Skeletal muscle tissue (tissue), 4 donors: Measurements from ENCODE around the gene KCNJ12. TPM values are rescaled to one million over a fixed set of nuclear protein-coding genes. Genes with fewer than 3 reads are reported as not detected.
"Not testable (repeated sequence)": the region's sequence is repeated elsewhere in the genome, so short reads cannot be mapped to it uniquely, and the experiment has no call there.

Source experiments
- H3K27ac ChIP-seq: one replicate; pipeline ENCODE4 v1.7.0; 2013; ENCODE audit warnings: mild to moderate bottlenecking, low read depth, low read length, inconsistent platforms
- H3K27me3 ChIP-seq, 3 donors: one replicate each; pipeline ENCODE4 v1.7.0; 2013; ENCODE audit warnings: low read length in 3 of 3; ENCODE audit not compliant: control insufficient read depth in 3 of 3, insufficient read depth in 3 of 3
- H3K36me3 ChIP-seq, 3 donors: one replicate each; pipeline ENCODE4 v1.7.0; 2013; ENCODE audit warnings: low read length in 3 of 3; ENCODE audit not compliant: control insufficient read depth in 3 of 3, insufficient read depth in 3 of 3
- H3K4me1 ChIP-seq, 3 donors: one replicate each; pipeline ENCODE4 v1.7.0; 2013; ENCODE audit warnings: low read length in 3 of 3, mild to moderate bottlenecking in 3 of 3; ENCODE audit not compliant: control insufficient read depth in 3 of 3, insufficient read depth in 3 of 3
- H3K4me3 ChIP-seq, 3 donors: one replicate each; pipeline ENCODE4 v1.7.0; 2013; ENCODE audit warnings: low read length in 3 of 3
- H3K9ac ChIP-seq, 3 donors: one replicate each; pipeline ENCODE4 v1.7.0; 2013; ENCODE audit warnings: low read length in 3 of 3, mild to moderate bottlenecking in 3 of 3, moderate library complexity in 2 of 3, low read depth in 1 of 3
- H3K9me3 ChIP-seq, 3 donors: one replicate each; pipeline ENCODE4 v1.7.0; 2013; ENCODE audit warnings: low read length in 3 of 3; ENCODE audit not compliant: control insufficient read depth in 3 of 3
- total RNA-seq: library from RNA; depleted of rRNA; stranded (reverse); fragments of >200 nt; gene quantifications from one replicate; pipeline ENCODE4 v1.2.3, GENCODE V29; 2014
- donor health status: Osteomylitis.

Gene KCNJ12
- total RNA-seq, 1 donor from 2014 or later = 14.6 TPM

DNA sequence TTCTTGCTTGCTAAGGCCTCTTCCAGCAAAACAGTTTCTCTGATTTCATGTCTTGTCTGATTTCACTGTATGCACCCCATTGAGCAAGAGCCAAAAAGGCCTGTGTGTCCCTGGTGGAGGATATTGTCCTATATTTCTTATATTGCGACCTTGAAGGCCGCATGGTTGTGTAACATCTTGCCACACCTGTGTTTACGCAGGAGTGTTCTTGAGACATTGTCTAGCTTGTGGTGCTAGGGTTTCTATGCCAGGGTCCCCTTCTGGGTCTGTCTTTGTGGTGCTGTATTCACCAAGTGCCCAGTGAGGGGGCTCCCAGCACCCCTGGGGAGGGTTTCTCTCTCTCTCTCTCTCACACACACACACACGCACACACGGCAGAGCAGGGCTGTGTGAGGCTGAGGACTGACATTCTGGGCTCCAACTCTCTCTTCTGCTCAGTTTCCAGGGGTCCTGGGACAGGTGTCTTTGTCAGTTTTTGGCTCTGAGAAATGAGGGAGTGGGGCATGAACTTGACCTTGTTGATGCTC is 35.6 kb downstream of the KCNJ12 start:
- H3K27ac ChIP-seq, H3K27me3 ChIP-seq, H3K4me3 ChIP-seq, H3K9ac ChIP-seq, H3K36me3 ChIP-seq, H3K9me3 ChIP-seq: not testable (repeated sequence)
- peaks cover 14 to 26% (median 25%) of the 10 kb centered on the region in 3 donors for H3K4me1 ChIP-seq

DNA sequence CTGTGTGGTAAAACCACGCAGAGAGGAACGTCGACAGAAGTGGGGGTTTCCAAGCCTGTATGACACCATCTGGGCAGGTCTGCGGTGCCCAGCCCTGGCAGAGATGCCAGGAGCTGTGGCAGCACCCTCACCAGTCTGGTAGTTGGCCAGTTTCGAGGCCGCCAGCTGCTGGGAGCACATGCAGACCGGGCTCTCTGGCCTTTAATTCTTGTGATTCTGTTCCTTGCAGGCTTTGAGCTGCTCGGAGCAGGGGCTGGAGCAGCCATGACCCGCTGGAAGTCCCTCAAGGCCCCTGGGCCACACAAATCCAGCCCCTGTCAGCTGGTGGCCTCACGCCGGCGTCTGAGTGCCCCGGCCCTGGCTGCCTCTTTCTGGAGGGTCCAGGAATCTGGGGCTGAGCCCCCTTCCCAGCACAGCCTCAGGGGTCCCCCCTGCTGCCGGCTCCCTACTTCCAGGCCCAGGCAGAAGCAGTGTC is 36.1 kb downstream of the KCNJ12 start:
- peaks cover 14 to 26% (median 25%) of the 10 kb centered on the region in 3 donors for H3K4me1 ChIP-seq
- not testable (repeated sequence) for H3K4me3 ChIP-seq, H3K27me3 ChIP-seq, H3K36me3 ChIP-seq, H3K9ac ChIP-seq, H3K9me3 ChIP-seq, H3K27ac ChIP-seq

DNA sequence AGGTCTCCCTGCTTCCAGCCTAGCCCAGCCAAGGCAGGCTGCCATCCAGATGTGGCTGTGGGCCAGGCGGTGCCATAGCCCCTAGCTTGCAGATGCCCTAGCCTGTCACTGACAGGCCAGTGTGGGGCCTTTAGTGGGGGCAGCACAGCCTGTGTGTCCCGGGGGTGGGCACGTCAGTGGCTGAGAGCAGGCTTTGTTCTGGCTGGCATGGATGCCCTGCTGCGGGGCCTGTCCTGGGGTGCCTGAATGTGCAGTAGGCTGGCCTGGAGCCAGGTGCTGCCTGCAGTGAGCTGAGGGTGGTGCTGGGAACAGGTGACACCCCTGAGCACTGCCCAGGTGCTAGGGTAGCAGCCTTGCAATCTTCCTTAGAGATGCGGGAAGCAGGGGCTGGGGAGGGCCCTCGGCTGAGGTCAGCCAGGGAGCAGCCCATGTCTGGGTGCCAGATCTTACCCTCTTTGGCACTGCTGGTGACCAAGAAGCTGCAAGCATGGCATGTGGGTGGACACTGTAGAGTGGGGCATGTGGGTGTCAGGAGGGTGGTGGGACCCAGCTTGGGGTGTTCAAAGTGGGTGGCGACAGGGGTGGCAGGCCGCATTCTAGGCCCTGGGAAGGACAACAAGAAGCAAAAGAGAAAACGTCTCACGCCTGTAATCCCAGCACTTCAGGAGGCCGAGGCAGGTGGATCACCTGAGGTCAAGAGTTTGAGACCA is 37.6 kb downstream of the KCNJ12 start:
- not testable (repeated sequence) for H3K9me3 ChIP-seq, H3K4me3 ChIP-seq, H3K27ac ChIP-seq, H3K27me3 ChIP-seq, H3K36me3 ChIP-seq, H3K9ac ChIP-seq
- peaks cover 14 to 24% (median 22%) of the 10 kb centered on the region in 3 donors for H3K4me1 ChIP-seq

DNA sequence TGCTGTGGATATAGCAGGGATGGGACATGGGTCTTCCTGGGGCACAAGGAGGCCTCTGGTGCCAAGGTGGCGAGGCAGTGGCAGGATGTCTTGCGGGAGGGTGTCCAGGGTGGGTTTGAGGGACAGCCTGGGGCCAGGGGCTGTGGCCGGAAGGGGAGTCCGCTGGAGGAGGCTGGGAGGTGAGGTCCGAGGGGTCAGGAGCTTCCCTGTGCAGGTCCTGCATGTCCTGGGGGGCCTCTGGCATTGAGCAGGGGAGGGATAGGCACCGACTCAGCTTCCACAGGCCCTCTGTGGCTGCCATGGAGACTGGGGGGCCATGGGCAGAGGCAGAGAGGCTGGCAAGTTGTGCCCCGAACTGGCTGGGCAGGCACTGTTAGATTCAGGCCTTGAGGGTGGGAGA is 38.5 kb downstream of the KCNJ12 start:
- H3K4me1 ChIP-seq = peaks cover 9 to 17% (median 13%) of the 10 kb centered on the region in 3 donors
- H3K9ac ChIP-seq, H3K9me3 ChIP-seq, H3K4me3 ChIP-seq, H3K36me3 ChIP-seq, H3K27me3 ChIP-seq, H3K27ac ChIP-seq: not testable (repeated sequence)

DNA sequence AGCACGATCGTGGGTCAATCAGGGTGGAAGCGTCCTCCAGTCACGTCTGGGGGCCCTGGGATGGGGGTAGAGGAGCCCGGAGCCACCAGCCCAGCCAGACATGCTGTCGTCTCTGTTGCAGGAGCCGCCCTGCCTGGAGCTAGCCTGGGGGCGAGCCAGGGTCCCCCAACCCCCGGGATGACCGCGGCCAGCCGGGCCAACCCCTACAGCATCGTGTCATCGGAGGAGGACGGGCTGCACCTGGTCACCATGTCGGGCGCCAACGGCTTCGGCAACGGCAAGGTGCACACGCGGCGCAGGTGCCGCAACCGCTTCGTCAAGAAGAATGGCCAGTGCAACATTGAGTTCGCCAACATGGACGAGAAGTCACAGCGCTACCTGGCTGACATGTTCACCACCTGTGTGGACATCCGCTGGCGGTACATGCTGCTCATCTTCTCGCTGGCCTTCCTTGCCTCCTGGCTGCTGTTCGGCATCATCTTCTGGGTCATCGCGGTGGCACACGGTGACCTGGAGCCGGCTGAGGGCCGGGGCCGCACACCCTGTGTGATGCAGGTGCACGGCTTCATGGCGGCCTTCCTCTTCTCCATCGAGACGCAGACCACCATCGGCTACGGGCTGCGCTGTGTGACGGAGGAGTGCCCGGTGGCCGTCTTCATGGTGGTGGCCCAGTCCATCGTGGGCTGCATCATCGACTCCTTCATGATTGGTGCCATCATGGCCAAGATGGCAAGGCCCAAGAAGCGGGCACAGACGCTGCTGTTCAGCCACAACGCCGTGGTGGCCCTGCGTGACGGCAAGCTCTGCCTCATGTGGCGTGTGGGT is 39.2 kb downstream of the KCNJ12 start:
- not testable (repeated sequence) for H3K9ac ChIP-seq, H3K4me3 ChIP-seq, H3K27ac ChIP-seq, H3K9me3 ChIP-seq, H3K36me3 ChIP-seq, H3K27me3 ChIP-seq
- peaks cover 5 to 10% (median 6%) of the 10 kb centered on the region in 3 donors for H3K4me1 ChIP-seq

DNA sequence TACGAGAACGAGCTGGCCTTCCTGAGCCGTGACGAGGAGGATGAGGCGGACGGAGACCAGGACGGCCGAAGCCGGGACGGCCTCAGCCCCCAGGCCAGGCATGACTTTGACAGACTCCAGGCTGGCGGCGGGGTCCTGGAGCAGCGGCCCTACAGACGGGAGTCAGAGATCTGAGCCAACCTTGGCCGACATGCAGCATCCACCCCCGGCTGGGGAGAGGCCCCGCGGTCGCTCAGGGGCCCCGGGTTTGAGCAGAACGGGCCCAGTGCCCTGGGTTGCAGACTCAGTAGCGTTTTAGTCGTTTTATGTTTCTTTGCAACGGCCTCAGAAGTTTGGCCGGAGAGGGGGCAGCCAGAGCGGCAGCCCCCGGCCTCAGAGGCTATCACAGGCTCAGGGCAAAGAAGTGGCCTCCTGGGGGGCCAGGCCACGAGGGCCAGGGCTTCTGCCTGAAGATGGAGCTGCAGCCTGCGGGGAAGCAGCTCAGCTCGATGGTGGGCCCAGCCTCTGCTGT is 40.4 kb downstream of the KCNJ12 start:
- H3K9ac ChIP-seq, H3K27me3 ChIP-seq, H3K9me3 ChIP-seq, H3K36me3 ChIP-seq, H3K27ac ChIP-seq, H3K4me1 ChIP-seq, H3K4me3 ChIP-seq: not testable (repeated sequence)

DNA sequence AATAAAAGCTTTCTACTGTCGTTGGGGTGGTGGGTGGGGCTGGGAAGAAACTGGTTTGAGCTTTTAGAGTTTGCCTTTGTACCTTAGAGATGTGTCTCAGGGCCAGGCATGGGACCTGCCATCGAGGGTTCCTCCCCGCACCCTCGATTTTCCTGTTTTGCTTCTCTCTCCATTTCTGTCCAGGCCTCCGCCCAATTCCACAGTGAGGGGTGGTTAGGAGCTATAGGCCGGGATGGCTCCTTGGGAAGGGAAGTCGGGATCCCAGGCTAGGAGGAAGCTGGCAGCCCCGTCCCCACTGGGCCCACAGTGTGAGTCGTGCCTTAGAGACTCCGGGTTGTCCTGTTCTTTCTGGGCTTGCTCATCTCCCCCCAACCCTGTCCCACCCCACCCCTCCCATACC is 41.2 kb downstream of the KCNJ12 start:
- not testable (repeated sequence) for H3K9me3 ChIP-seq, H3K27ac ChIP-seq, H3K4me1 ChIP-seq, H3K4me3 ChIP-seq, H3K36me3 ChIP-seq, H3K9ac ChIP-seq, H3K27me3 ChIP-seq

DNA sequence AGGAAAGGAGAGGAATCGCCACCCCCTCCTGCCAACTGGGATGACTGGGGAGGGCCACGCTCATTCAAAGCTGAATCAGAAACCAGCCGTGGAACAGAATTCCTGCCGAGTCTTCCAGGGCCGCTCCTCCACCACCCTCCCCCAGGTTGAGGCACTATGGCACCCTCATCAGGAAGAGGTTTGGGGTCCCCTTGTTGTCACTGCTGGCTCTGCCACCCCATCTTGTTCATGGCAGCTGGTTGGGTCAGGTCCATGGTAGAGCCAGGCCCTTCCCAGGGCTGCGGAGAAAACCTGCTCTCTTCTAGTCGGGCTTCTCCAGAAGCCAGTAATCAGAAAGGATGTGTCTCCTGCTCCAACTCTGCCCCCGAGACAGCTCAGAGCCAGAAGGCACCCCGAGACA is 41.8 kb downstream of the KCNJ12 start:
- no peak overlapping the region for H3K4me3 ChIP-seq
- no peaks in the 10 kb centered on the region for H3K27me3 ChIP-seq
- H3K9ac ChIP-seq = no peak overlapping the region
- H3K9me3 ChIP-seq = no peaks in the 10 kb centered on the region
- peaks cover 0 to 11% (median 8%) of the 10 kb centered on the region in 3 donors for H3K4me1 ChIP-seq
- no peaks in the 10 kb centered on the region for H3K36me3 ChIP-seq
- no peak overlapping the region for H3K27ac ChIP-seq

DNA sequence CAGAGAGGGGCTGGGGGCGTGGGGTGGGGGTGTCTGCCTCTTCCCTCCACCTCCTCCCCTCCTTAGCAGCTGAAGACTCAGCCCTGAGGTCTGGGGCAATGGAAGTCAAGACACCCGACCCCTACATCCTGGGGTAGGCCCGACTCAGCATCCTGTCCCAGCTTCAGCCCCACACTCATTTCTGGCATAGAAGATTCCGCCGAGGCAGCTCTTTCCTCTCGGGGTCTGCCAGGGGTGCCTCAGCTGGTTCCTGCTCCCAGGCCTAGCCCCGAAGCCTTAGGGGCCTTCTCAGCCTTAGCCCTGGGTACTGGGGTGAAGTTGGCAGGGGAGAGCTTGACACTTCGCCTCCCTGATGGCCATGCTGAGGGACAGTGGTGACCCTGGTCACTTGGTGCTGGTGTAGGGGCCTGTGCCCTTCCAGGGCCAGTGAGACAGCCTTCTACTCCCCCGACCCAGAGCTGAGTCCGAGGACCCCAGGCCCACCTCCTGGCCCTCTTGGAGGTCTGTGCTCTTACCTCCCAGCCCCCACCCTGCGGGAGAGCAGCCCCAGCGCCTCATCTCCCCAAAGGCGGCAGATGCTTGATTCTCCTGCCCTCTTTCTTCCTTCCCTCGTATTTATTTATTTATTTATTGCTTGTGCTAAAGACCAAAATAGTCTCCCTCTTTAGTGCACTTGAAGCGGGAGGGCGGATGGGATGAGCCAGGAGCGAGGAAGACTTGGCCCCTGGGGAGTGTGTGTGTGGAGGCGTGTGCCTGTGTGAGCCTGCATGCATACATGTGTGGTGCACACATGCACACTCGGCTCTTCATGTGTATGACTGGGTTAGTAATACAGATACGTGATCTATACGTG is 42.5 kb downstream of the KCNJ12 start:
- no peak overlapping the region for H3K9ac ChIP-seq
- H3K36me3 ChIP-seq = no peaks in the 10 kb centered on the region
- no peaks in the 10 kb centered on the region for H3K9me3 ChIP-seq
- H3K27me3 ChIP-seq = no peaks in the 10 kb centered on the region
- no peak overlapping the region for H3K27ac ChIP-seq
- no peak overlapping the region for H3K4me3 ChIP-seq
- H3K4me1 ChIP-seq = peaks cover 0 to 11% (median 8%) of the 10 kb centered on the region in 3 donors
